Uterus (tissue), 4 donors: ENCODE measurements around the gene GRAMD1C. TPM values are rescaled to one million over a fixed set of nuclear protein-coding genes. Genes with fewer than 3 reads are reported as not detected.

Experiments used
- DNase-seq, 2 donors: peaks; one replicate each; pipeline ENCODE4 v3.0.0-alpha.2; 2019 to 2020
- H3K27ac ChIP-seq, 2 donors: fragments of 200-600 bp; sonication (generic); 1 replicate in 1 of 2; 2 replicates in 1 of 2; pipeline ENCODE4 v1.5.1; 2016 to 2018
- H3K27me3 ChIP-seq, 2 donors: fragments of 200-600 bp; sonication (generic); one replicate each; pipeline ENCODE4 v1.5.1; 2018 to 2019; ENCODE audit warnings: control low read depth in 1 of 2
- H3K36me3 ChIP-seq, 2 donors: fragments of 200-600 bp; sonication (generic); one replicate each; pipeline ENCODE4 v1.5.1; 2019; ENCODE audit warnings: control low read depth in 1 of 2
- H3K4me1 ChIP-seq, 2 donors: fragments of 200-600 bp; sonication (generic); one replicate each; pipeline ENCODE4 v1.5.1; 2018 to 2019; ENCODE audit warnings: control low read depth in 1 of 2
- H3K4me3 ChIP-seq, 2 donors: fragments of 200-600 bp; sonication (generic); 1 replicate in 1 of 2; 2 replicates in 1 of 2; pipeline ENCODE4 v1.5.1; 2018 to 2019; ENCODE audit warnings: mild to moderate bottlenecking in 1 of 2
- H3K9me3 ChIP-seq, 2 donors: fragments of 200-600 bp; sonication (generic); one replicate each; pipeline ENCODE4 v1.5.1; 2019; ENCODE audit warnings: control low read depth in 1 of 2
- CTCF ChIP-seq, 4 experiments: fragments of 200-600 bp in 2 of 4; fragments of 450-650 bp in 2 of 4; sonication (generic) in 2 of 4; IDR thresholded peaks; one replicate each; pipeline ENCODE4 v1.5.1; 2016 to 2019; ENCODE audit warnings: antibody characterized with exemption in 4 of 4, mild to moderate bottlenecking in 2 of 4, moderate library complexity in 1 of 4
- POLR2A ChIP-seq, 2 donors: fragments of 450-650 bp; IDR thresholded peaks; one replicate each; pipeline ENCODE4 v1.6.1; 2016; ENCODE audit warnings: antibody characterized with exemption in 2 of 2, mild to moderate bottlenecking in 1 of 2, moderate library complexity in 1 of 2
- intact Hi-C: fragments of 100-400 bp; cut with DNase I; formaldehyde crosslinking; loops from one replicate; pipeline ENCODE4 v1.15.1; 2023; ENCODE audit warnings: low total_unique reads
- total RNA-seq, 4 donors: library from RNA; depleted of rRNA in 3 of 4; stranded (reverse); fragments of >200 nt in 3 of 4; gene quantifications; one replicate each; pipeline versions ENCODE4 v1.1.0 to v1.2.4, GENCODE V29; 2014 to 2023
- donor health status: DM: yes; HTN: yes; CAD: no.

GRAMD1C gene
- total RNA-seq, 4 donors from 2014 or later: 0.26 to 16.6 (median 6.9) TPM

GRCh38 chr3:113912552-113913236 is 74.1 kb downstream of the GRAMD1C start:
- H3K9me3 ChIP-seq: no peaks in the 10 kb centered on the region
- intact Hi-C loops: no loop called here
- TF ChIP-seq POLR2A (IDR thresholded peaks at IDR 0.05) (no peak), CTCF (IDR thresholded peaks at IDR 0.05) (peak; percentile 36 to 72 (median 53))
- peak in 1 of 2 donors; percentile 24 for DNase-seq
- H3K27ac ChIP-seq: no peak overlapping the region
- H3K4me3 ChIP-seq: no peak overlapping the region
- no peaks in the 10 kb centered on the region for H3K36me3 ChIP-seq
- H3K4me1 ChIP-seq: no peaks in the 10 kb centered on the region
- H3K27me3 ChIP-seq: no peaks in the 10 kb centered on the region

GRCh38 chr3:113914646-113915045 is 76.1 kb downstream of the GRAMD1C start:
- no peaks in the 10 kb centered on the region for H3K27me3 ChIP-seq
- intact Hi-C loops: no loop called here
- H3K4me3 ChIP-seq: no peak overlapping the region
- no peak overlapping the region for H3K27ac ChIP-seq
- no peaks in the 10 kb centered on the region for H3K9me3 ChIP-seq
- DNase-seq: no peak
- H3K4me1 ChIP-seq: no peaks in the 10 kb centered on the region
- no peaks in the 10 kb centered on the region for H3K36me3 ChIP-seq
- TF ChIP-seq CTCF (IDR thresholded peaks at IDR 0.05) (no peak), POLR2A (IDR thresholded peaks at IDR 0.05) (no peak)

- H3K4me1 ChIP-seq: no peaks in the 10 kb centered on the region
- H3K4me3 ChIP-seq: no peak overlapping the region
- H3K27me3 ChIP-seq: no peaks in the 10 kb centered on the region
- TF ChIP-seq POLR2A (IDR thresholded peaks at IDR 0.05) (no peak), CTCF (IDR thresholded peaks at IDR 0.05) (no peak)
- DNase-seq: no peak
- H3K36me3 ChIP-seq: no peaks in the 10 kb centered on the region
- intact Hi-C loops: no loop called here
- no peaks in the 10 kb centered on the region for H3K9me3 ChIP-seq
- H3K27ac ChIP-seq: no peak overlapping the region
These were observed 89.0 kb downstream of the GRAMD1C start for GRCh38 chr3:113927556-113927955.

- Histone ChIP-seq H3K27me3 (no peaks in the 10 kb centered on the region), H3K27ac (peak overlapping the region in 1 of 2 donors; percentile 71), H3K4me1 (no peaks in the 10 kb centered on the region), H3K4me3 (peak overlapping the region in 1 of 2 donors; percentile 60), H3K9me3 (no peaks in the 10 kb centered on the region), H3K36me3 (no peaks in the 10 kb centered on the region)
- intact Hi-C loops: no loop called here
- TF ChIP-seq CTCF (IDR thresholded peaks at IDR 0.05) (no peak), POLR2A (IDR thresholded peaks at IDR 0.05) (no peak)
- DNase-seq: no peak
These were observed 108.2 kb downstream of the GRAMD1C start for GRCh38 chr3:113946831-113947230.

- no peaks in the 10 kb centered on the region for H3K9me3 ChIP-seq
- intact Hi-C loops: no loop called here
- peak within 1 kb of the TSS; percentile 52 to 60 for H3K4me3 ChIP-seq
- no peaks in the 10 kb centered on the region for H3K36me3 ChIP-seq
- peak within 1 kb of the TSS; percentile 31 to 71 for H3K27ac ChIP-seq
- no peak for TF ChIP-seq CTCF (IDR thresholded peaks at IDR 0.05)
- TF ChIP-seq POLR2A (IDR thresholded peaks at IDR 0.05): peak in 1 of 2 donors; percentile 26
- DNase-seq: peak; percentile 57 to 70
- no peaks in the 10 kb centered on the region for H3K27me3 ChIP-seq
- no peaks in the 10 kb centered on the region for H3K4me1 ChIP-seq
These were observed 108.9 kb downstream of the GRAMD1C start, which contains the start of gene ZDHHC23 for GRCh38 chr3:113947372-113948014. TSS of gene ZDHHC23 (plus strand) at chr3:113948013. CDS start at chr3:113948803, 790 bp downstream.
